DMS53 (cell line): ENCODE data around the gene PRKAR1B.

Source experiments
- DNase-seq: peaks from one replicate; lab custom pipeline; 2025; lab: John Stamatoyannopoulos, UW

The PRKAR1B gene

DNA sequence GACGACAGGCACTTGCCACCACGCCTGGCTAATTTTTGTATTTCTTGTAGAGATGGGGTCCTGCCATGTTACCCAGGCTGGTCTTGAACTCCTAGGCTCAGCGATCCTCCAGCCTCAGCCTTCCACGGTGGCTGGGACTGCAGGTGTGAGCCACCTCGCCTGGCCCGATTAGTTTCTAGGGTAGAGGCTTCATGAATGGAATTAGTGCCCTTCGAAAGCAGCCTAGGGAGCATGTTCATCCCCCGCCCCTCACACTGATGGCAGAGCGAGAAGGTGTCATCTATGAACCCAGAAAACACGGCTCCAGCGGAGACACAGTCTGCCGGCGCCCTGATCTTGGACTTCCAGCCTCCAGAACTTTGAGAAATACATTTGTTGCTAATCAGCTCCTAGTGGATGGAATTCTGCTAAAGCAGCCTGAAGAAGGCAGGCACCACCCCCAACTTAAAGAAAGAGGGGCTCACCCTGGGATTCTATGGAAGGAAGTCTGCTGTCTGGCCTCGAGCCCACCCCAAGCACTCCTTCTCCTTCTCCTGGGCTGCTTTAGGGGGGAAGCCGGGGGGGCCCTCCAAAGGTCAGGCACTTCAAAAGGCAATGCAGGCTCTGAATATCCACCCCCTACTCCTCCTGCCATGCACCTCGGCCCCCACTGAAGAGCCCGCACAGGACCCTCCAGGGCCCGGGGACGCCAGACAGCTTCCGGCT, 217.5 kb downstream of the PRKAR1B start:
- no peak for DNase-seq

GRCh38 chr7:508461-509170, 218.5 kb downstream of the PRKAR1B start:
- no peak for DNase-seq

DNA sequence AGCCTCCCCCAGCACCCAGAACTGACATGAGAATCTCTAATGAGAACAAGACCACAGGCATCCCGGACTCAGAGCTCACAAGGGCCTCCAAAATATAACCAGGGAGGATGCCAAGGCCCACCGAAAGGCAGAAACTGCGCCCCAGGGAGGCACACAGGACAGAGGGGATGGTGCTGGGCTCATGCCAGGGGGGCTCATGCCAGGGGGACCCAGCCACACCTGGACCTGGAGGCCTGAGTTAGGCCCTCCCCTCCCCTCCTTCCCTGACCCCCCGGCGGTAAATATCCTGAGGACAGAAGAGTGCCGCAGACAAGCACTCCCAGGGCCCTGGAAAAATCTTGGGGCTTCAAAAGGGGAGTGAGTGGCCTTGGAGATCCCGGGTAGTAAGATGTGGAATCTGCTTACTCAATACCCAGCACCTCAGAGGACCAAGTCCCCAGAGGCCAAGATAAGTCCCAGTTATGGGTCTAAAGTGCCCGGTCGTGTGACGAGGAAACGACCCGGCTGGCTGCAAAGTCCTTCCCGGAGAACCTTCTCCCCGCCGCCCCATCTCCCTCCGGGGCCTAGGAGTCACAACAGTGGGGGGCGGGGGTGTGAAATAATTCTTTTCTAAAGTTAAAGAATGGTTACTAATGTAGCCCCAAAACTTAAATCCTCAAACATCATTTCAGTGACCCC, 219.3 kb downstream of the PRKAR1B start:
- DNase-seq: no peak

DNA sequence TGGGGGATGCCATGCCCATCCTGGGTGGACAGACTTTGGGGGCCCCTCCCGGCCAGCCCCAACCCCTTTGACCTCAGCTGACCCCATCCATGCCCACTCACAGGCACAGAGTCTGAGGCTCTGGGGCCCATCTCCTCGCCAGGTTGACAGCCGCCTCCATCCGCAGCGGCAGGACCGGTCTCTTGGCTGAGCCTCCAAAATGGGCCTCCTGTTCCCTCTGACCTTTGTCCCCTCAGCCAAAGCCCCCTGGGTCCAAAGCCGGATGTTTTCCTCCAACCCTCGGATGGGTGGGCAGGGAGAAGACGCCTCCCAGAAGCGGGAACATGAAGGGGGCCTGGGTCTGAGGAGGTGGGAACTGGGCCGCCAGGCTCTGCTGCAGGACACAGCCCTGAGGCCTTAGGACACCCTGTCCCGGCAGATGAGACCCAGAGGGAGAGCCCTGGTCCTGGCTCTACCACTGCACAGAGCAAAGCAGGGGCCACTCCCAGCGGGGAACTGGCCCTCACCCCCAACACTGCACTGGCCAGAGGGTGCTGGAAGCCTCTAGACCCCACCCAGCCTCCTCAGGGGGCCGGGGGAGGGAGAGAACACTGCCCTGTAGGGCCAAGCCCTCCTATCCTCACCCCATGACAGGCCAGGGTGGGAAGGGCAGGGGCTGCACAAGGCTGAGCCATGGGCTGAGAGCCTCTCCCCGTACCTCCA, 220.0 kb downstream of the PRKAR1B start:
- DNase-seq: no peak

DNA sequence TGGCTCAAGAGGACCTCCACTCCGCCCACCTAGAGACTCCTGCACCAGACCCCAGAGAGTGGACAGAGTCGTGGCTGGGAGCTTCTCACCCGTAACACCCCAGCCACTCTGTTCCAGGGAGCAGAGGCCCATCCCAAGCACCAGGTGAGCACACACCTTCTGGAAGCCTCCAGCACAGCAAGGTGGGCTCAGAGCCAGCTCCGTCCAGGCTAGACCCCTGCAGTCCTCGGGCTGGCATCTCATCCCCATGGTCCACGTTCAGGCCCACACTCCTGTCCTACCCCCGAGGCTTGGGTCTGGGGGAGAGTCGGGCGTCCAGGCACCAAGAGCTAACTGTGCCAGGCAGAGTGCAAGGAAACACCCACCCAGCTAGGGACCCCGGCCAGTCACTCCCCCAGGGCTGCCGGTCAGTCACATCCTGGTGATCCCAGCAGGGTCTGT, 220.7 kb downstream of the PRKAR1B start:
- no peak for DNase-seq

- DNase-seq: no peak
These were observed 221.9 kb downstream of the PRKAR1B start for GRCh38 chr7:505171-505570.

DNA sequence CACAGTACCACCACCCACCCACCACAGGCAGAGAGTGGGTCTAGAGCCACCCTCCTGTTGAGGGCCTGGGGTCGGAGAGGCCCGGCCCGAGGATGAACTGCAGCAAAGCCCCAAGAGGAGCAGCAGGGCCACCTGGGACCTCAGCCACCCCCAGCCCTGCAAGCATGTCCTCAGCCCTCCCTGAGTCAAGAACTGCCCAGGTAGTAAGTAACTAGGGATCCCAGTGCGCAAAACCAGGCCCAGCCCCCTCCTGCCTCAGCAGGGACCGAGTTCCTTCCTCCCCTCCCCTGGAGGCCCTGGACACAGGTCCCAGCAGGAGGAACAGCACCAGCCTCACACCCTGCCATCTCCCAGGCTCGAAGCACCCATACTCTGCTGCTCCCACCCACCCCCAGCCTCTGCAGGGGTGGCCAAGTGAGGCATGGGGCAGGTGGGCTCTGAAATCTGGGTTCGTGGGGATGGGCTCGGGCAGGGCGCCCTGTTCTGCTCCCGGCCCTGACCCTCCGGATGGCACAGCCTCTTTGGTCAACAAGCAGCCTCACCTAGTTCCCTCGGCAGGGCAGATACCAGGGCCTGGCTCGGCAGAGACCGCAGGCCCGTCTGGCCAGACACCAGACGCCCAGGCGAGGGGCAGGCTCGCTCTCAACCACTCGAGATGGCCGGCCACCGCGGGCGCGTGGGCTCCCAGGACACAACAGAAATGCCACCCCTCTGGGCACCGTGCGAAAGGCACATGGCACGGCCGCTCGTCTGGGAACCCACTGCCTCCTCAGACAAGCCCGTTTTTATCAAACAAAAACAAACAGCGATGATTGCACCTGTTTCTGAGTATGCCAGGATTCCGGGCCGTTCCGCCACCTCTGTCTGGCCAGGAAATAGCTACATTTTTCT, 222.6 kb downstream of the PRKAR1B start:
- no peak for DNase-seq

- peak; percentile 96 for DNase-seq
These were observed 223.4 kb downstream of the PRKAR1B start for GRCh38 chr7:503575-504111.

- DNase-seq: no peak
These were observed 224.8 kb downstream of the PRKAR1B start for GRCh38 chr7:502296-502695.

DNA sequence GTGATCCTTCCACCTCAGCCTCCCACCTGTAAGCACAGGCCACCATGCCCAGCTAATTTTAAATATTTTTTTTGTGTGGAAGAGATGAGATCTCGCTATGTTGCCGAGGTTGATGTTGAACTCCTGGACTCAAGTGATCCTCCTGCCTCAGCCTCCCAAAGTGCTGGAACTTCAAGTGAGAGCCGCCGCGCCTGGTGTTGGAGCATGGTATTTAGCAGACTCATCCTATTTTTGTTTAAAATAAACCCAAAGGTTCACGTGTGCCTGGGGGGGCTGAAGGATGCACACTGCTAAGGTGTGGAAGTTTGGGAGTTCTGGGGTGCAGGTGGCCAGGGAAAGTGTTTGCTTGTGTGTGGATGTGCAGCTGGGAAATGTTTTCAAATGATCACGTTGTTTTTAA, 225.6 kb downstream of the PRKAR1B start:
- DNase-seq: no peak

GRCh38 chr7:500521-501420, 226.3 kb downstream of the PRKAR1B start:
- DNase-seq: no peak

DNA sequence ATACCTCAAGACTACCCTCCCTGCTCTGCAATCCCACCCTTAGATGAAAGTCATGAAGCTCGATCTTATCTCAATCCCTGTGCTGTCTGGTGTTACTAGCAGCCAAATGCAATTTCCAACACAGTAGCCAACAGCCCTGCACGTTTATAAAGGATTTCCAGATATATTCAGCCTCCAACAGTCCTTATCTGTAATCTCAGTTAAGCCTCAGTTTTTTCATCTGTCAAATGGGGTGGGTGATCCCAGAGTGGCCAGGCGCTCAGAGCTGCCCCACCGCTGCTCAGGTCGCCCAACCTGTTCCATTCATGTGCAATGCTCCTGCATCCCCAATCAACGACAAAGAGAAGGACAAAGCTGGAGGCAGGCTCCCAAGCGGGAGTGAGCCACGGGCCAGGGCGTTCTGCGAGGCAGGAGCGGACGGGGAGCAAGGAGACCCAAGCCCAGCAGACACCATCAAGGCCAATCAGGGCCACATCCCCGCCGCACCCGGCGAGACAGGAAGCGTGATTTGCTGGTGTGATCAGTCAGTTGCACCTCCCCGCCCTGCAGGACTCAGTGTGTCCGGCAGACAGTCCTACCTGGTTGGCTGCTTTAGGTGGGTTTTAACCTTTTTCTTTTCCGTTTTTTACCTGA, 227.1 kb downstream of the PRKAR1B start:
- no peak for DNase-seq
